22Rv1 (cell line): ENCODE results near the gene MOK.

ENCODE experiments used
- H3K27ac ChIP-seq: fragments of 450-650 bp; 2 replicates; pipeline ENCODE4 v1.5.1; 2017
- CTCF ChIP-seq: fragments of 450-650 bp; IDR thresholded peaks from 2 replicates; pipeline ENCODE4 v1.5.1; 2017; ENCODE audit warnings: mild to moderate bottlenecking
- ZFX ChIP-seq: fragments of 450-650 bp; IDR thresholded peaks from 2 replicates; pipeline ENCODE4 v1.6.1; 2017; ENCODE audit warnings: antibody characterized with exemption, borderline replicate concordance

MOK gene

GRCh38 chr14:102321456-102322422 is 16.8 kb upstream of the MOK start:
- no peak overlapping the region; the same call in 1 of the 2 replicates for H3K27ac ChIP-seq
- TF ChIP-seq ZFX (no peak), CTCF (no peak)

DNA sequence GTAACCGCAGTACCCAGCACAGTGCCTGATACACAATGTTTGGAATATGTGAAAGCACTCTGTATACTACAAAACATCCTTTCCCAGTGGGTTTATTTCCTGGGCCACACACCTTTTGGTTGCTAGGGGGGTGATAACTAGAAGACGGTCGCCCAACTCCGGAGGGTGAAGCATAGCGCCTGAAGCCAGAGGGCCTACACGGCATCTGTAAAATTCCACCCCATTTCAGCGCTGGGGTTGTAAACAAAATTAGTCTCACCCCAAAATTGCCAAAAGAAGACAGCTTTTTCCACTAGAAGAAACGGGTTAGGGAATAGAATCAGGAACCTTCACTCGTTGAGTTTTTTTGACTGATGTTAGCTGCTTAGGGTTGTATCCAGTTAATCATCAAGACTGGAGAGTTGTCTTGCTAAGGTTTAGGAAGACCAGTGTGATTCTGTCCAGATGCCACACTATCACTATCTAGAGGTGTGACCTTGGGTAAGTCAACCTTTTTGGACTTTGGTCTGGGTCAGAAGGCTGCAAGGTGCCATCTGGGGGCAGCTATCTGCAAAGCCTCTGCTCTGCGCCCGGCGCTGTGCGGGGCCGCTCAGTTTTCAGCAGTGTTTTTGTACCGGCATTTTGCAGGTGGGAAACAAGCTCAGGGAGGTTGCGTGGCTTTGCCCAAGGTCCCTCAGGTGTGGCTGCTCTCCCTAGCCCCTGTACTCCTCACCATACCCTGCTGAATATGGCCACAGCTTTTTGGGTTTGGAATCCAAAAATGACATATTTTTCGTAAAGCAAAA is 15.9 kb upstream of the MOK start:
- TF ChIP-seq ZFX = no peak
- no peak for TF ChIP-seq CTCF
- H3K27ac ChIP-seq = peak overlapping the region; percentile 96

- no peak for TF ChIP-seq ZFX
- TF ChIP-seq CTCF = no peak
Measured at GRCh38 chr14:102320033-102320660, 15.2 kb upstream of the MOK start.

DNA sequence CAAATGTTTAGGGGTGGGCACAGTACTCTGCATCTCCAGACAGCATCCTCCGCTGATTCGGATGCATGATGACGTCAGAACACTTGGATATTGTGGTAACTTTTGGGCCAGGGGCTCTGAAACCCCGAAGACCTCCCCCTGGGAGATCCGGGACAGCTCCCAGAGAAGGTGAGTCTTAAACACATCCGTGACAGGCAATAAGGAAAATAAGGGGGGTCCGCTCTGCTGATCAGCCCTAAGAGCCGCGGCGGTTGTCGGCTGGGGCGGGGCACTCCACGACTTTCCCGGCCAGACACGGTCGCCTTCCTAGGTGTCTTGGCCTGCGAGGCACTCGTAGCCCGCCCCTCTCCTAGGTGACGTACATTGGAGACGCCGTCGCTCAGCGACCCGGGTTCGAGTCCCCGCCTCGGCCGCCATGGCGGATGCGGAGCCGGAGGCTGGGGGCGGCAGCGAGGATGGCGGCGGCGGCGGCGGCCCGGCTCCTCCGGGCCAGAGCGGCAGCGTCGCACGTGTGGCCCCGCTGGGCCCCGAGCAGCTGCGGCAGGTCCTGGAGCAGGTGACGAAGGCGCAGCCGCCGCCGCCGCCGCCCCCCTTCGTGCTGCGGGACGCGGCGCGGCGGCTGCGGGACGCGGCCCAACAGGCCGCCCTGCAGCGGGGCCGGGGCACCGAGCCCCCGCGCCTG is 14.5 kb upstream of the MOK start, which contains the start of gene ZNF839:
Gene ZNF839, plus strand, starts transcription at position 396 of the 682 bp plus-strand sequence. Its CDS starts 20 bp downstream, at position 416.
- TF ChIP-seq CTCF (no peak), ZFX (no peak)
- peak within 1 kb of the TSS; percentile 96 for H3K27ac ChIP-seq

More at GRCh38 chr14:102320033-102320660, 15.2 kb upstream of the MOK start:
- H3K27ac ChIP-seq = peak overlapping the region; percentile 96

DNA sequence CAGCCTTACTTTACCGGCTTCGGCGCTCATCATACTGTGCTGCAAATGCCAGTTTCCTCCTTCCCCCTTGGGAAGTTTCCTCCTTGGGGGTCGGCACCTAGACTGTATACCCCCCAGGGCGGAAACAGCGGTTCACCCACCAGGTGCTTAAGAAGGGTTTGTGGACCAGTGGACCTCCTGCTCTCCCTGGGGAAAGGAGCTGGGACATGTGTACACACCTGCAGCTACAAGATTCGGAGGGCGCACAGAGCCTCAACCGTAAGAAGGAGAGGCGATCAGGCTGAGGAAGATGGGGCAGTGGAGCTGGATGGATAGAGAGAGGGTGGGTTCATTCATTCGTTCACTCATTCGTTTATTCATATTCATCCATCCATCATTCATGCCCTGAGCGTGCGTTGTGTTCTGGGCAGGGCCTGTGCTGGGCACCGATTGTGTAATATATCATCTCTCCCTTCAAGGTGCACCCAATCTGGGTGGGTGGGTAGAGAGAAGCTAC is 13.9 kb upstream of the MOK start:
- H3K27ac ChIP-seq = peak overlapping the region; percentile 96

More for the DNA sequence above, 13.9 kb upstream of the MOK start:
- TF ChIP-seq CTCF (no peak), ZFX (no peak)
